ENCODE data around the gene NCCRP1. TPM values are rescaled to one million over a fixed set of nuclear protein-coding genes. Genes with fewer than 3 reads are reported as not detected.

The NCCRP1 gene
- total RNA-seq, 2 experiments from 2014 or later, result not detected

- no peaks in the 10 kb centered on the region for H3K36me3 ChIP-seq (ENCODE audit: insufficient read depth, low read length)
- H3K79me2 ChIP-seq (ENCODE audit: insufficient read depth, low read depth, low read length), result no peaks in the 10 kb centered on the region
- H3K9me3 ChIP-seq (ENCODE audit: low read length), result no peaks in the 10 kb centered on the region
- H3K27ac ChIP-seq (ENCODE audit: low read depth, low read length, poor library complexity, severe bottlenecking), result no peak overlapping the region
- POLR2A ChIA-PET, result interaction anchor here (0.6 kb wide), 1 partner anchor 63 kb away, joined by 7 read pairs; no protein-coding TSS in a partner anchor
- H4K20me1 ChIP-seq (ENCODE audit: insufficient read depth, low read length), result no peaks in the 10 kb centered on the region
- CTCF ChIA-PET (ENCODE audit: unreplicated experiment), result no interaction called here
- TF ChIP-seq EZH2phosphoT487 (IDR thresholded peaks at IDR 0.05; ENCODE audit: borderline replicate concordance, low read depth, low read length), result no peak
- no peak for TF ChIP-seq CTCF (conservative IDR thresholded peaks at IDR 0.05; ENCODE audit: low read length)
- H3K4me1 ChIP-seq (ENCODE audit: insufficient read depth, low read length, poor library complexity, severe bottlenecking), result no peaks in the 10 kb centered on the region
- H3K4me2 ChIP-seq (ENCODE audit: low read length), result no peak overlapping the region
- no peak overlapping the region for H3K4me3 ChIP-seq (ENCODE audit: low read depth, low read length, poor library complexity, severe bottlenecking)
- BruUV-seq (replicated peaks), result no TSS peak
- no peaks in the 10 kb centered on the region for H3K9me2 ChIP-seq (ENCODE audit: insufficient read depth, low read length)
- intact Hi-C loops (cut with micrococcal nuclease; ENCODE audit: unreplicated experiment), result no loop called here
- no peak for DNase-seq (ENCODE audit: low spot score)
- no peak overlapping the region for H2AFZ ChIP-seq (ENCODE audit: low read length)
Observed at GRCh38 chr19:39170386-39171231, 26.2 kb upstream of the NCCRP1 start.

DNA sequence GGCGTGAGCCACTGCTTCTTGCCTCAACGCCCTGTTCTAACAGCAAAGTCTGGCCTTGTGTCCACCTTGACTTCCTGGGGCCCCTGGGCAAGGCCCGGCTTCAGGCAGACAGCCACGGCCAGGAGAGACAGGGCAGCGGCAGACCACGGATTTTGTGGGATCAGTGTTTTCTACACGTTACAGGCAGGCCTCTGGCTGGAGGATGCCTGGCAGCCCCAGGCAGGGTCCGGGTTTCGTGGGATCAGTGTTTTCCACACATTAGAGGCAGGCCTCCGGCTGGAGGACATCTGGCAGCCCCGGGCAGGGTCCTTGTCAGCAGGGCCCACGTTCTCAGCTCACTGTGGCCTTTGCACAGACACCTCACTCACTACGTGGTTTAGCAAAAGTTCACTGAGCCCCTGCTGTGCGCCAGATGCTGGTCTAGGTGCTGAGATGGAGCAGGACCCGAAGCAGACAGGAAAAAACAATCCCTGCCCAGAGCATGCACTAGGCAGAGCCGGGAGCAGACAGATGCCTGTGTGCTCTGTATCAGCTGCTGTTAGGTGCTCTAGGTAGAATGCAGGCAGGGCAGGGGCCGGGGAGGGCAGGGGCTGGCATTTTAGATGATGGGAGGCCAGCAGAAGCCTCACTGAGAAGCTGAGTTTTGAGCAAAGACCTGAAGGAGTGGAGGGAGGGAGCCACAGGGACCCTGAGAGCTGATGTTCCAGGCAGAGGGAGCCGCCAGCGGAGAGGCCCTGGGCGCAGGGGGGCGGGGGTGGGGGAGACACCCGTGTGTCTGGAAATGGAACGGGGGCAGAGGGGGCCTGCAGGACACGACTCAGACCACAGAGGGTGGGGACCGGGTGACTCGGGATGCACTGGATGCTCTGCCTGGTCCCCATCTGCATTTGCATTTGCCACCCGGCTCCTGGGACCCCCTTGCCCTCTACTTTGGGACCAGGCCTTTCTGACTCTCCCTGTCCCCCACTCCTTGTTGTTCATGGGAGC, 25.0 kb upstream of the NCCRP1 start:
- H3K4me1 ChIP-seq (ENCODE audit: insufficient read depth, low read length, poor library complexity, severe bottlenecking), result no peaks in the 10 kb centered on the region
- H3K9me3 ChIP-seq (ENCODE audit: low read length), result no peaks in the 10 kb centered on the region
- H3K9me2 ChIP-seq (ENCODE audit: insufficient read depth, low read length), result no peaks in the 10 kb centered on the region
- intact Hi-C loops (cut with micrococcal nuclease; ENCODE audit: unreplicated experiment), result no loop called here
- H4K20me1 ChIP-seq (ENCODE audit: insufficient read depth, low read length), result no peaks in the 10 kb centered on the region
- no peak overlapping the region for H2AFZ ChIP-seq (ENCODE audit: low read length)
- no peak for DNase-seq (ENCODE audit: low spot score)
- no peak overlapping the region for H3K4me3 ChIP-seq (ENCODE audit: low read depth, low read length, poor library complexity, severe bottlenecking)
- BruUV-seq (replicated peaks), result no TSS peak
- POLR2A ChIA-PET, result no interaction called here
- CTCF ChIA-PET (ENCODE audit: unreplicated experiment), result no interaction called here
- no peak overlapping the region for H3K27ac ChIP-seq (ENCODE audit: low read depth, low read length, poor library complexity, severe bottlenecking)
- H3K4me2 ChIP-seq (ENCODE audit: low read length), result no peak overlapping the region
- H3K79me2 ChIP-seq (ENCODE audit: insufficient read depth, low read depth, low read length), result no peaks in the 10 kb centered on the region
- no peak for TF ChIP-seq EZH2phosphoT487 (IDR thresholded peaks at IDR 0.05; ENCODE audit: borderline replicate concordance, low read depth, low read length)
- TF ChIP-seq CTCF (conservative IDR thresholded peaks at IDR 0.05; ENCODE audit: low read length), result no peak
- H3K36me3 ChIP-seq (ENCODE audit: insufficient read depth, low read length), result no peaks in the 10 kb centered on the region
